ENCODE measurements around the gene LIPG.

- TF ChIP-seq CTCF (IDR thresholded peaks at IDR 0.05), result no peak
- no peak for TF ChIP-seq POLR2A (IDR thresholded peaks at IDR 0.05; ENCODE audit: low read depth)
Observed at GRCh38 chr18:49619801-49620200, 57.9 kb downstream of the LIPG start.

All from esophagus muscularis mucosa (tissue), 3 donors.